Smooth muscle cell (in vitro differentiated cells): ENCODE results near the gene PPM1N. TPM values are rescaled to one million over a fixed set of nuclear protein-coding genes. Genes with fewer than 3 reads are reported as not detected.

Experiments
- DNase-seq: peaks from one replicate; lab custom pipeline; 2025; ENCODE audit not compliant: unreplicated experiment; lab: John Stamatoyannopoulos, UW
- H2AFZ ChIP-seq: fragments of 200-600 bp; sonication (generic); 2 replicates; pipeline ENCODE4 v1.6.0; 2016; ENCODE audit warnings: antibody characterized with exemption, low read depth, mild to moderate bottlenecking
- H3F3A ChIP-seq: fragments of 200-600 bp; sonication (generic); 2 replicates; pipeline ENCODE4 v1.6.0; 2017; ENCODE audit warnings: antibody characterized with exemption, low read depth
- H3K27ac ChIP-seq: fragments of 200-600 bp; sonication (generic); 2 replicates; pipeline ENCODE4 v1.5.1; 2016; ENCODE audit warnings: low read depth, mild to moderate bottlenecking
- H3K27me3 ChIP-seq: fragments of 200-600 bp; sonication (generic); 2 replicates; pipeline ENCODE4 v1.6.1; 2016; ENCODE audit warnings: low read depth, mild to moderate bottlenecking
- H3K36me3 ChIP-seq: fragments of 200-600 bp; sonication (generic); 2 replicates; pipeline ENCODE4 v1.5.1; 2016; ENCODE audit warnings: low read depth
- H3K4me1 ChIP-seq: fragments of 200-600 bp; sonication (generic); 2 replicates; pipeline ENCODE4 v1.5.1; 2016; ENCODE audit warnings: low read depth
- H3K4me2 ChIP-seq: fragments of 200-600 bp; sonication (generic); 2 replicates; pipeline ENCODE4 v1.6.0; 2016; ENCODE audit warnings: mild to moderate bottlenecking
- H3K4me3 ChIP-seq: fragments of 200-600 bp; sonication (generic); 2 replicates; pipeline ENCODE4 v1.5.1; 2016; ENCODE audit warnings: mild to moderate bottlenecking
- H3K79me2 ChIP-seq: fragments of 200-600 bp; sonication (generic); 2 replicates; pipeline ENCODE4 v1.6.0; 2016; ENCODE audit warnings: low read depth, mild to moderate bottlenecking
- H3K9ac ChIP-seq: fragments of 200-600 bp; sonication (generic); 2 replicates; pipeline ENCODE4 v1.6.0; 2016; ENCODE audit warnings: low read depth
- H3K9me3 ChIP-seq: fragments of 200-600 bp; sonication (generic); replicated peaks from 2 replicates; pipeline ENCODE4 v1.5.1; 2016; ENCODE audit warnings: low read depth
- H4K20me1 ChIP-seq: fragments of 200-600 bp; sonication (generic); 2 replicates; pipeline ENCODE4 v1.6.0; 2016; ENCODE audit warnings: low read depth
- CTCF ChIP-seq: fragments of 200-600 bp; sonication (generic); IDR thresholded peaks from 2 replicates; pipeline ENCODE4 v1.5.1; 2017; ENCODE audit warnings: borderline replicate concordance, mild to moderate bottlenecking, antibody characterized with exemption; ENCODE audit not compliant: insufficient read depth, poor library complexity, severe bottlenecking
- WGBS: methylation state at CpG from one replicate; pipeline ENCODE4 v1.1.7; 2016; ENCODE audit warnings: low lambda C conversion rate; 5-methylcytosine and 5-hydroxymethylcytosine counted together
- polyA plus RNA-seq: library from polyadenylated mRNA; unstranded; fragments of >200 nt; fragmentation: Nextera tagmentation; extraction: Ambion mirVana; gene quantifications from 2 replicates; pipeline ENCODE4 v1.2.1, GENCODE V29; 2016
- total RNA-seq: library from RNA; depleted of rRNA; stranded (reverse); fragments of >200 nt; gene quantifications from 2 replicates; pipeline ENCODE4 v1.2.3, GENCODE V29; 2014

The PPM1N gene
- total and polyA plus RNA-seq, 2 experiments from 2014 or later: 0.16 to 0.58 TPM

- peaks cover 15% of the 10 kb centered on the region for H3F3A ChIP-seq
- DNase-seq: no peak
- H4K20me1 ChIP-seq: peaks cover 95% of the 10 kb centered on the region
- no peak for TF ChIP-seq CTCF
- no peak overlapping the region for H3K4me2 ChIP-seq
- peaks cover 50% of the 10 kb centered on the region for H3K79me2 ChIP-seq
- H3K27ac ChIP-seq: no peak overlapping the region
- H3K9ac ChIP-seq: no peak overlapping the region
- WGBS: 96% methylated on average over 7 of the region's 7 CpGs
- H2AFZ ChIP-seq: no peak overlapping the region
- peaks cover 6% of the 10 kb centered on the region for H3K36me3 ChIP-seq
- no peaks in the 10 kb centered on the region for H3K9me3 ChIP-seq
- no peak overlapping the region for H3K4me3 ChIP-seq
- H3K27me3 ChIP-seq: no peaks in the 10 kb centered on the region
- no peaks in the 10 kb centered on the region for H3K4me1 ChIP-seq
These were observed 20.2 kb downstream of the PPM1N start for GRCh38 chr19:45518469-45518826.

GRCh38 chr19:45522010-45522941 is 24.0 kb downstream of the PPM1N start:
- no peaks in the 10 kb centered on the region for H3K9me3 ChIP-seq
- no peak overlapping the region for H3K4me2 ChIP-seq
- WGBS: 96% methylated on average over 24 of the region's 24 CpGs
- peaks cover 17% of the 10 kb centered on the region for H3K79me2 ChIP-seq
- no peaks in the 10 kb centered on the region for H3K4me1 ChIP-seq
- no peaks in the 10 kb centered on the region for H3K27me3 ChIP-seq
- no peak for TF ChIP-seq CTCF
- no peak overlapping the region for H3K4me3 ChIP-seq
- H3K36me3 ChIP-seq: peaks cover 12% of the 10 kb centered on the region
- H3K9ac ChIP-seq: no peak overlapping the region
- H3F3A ChIP-seq: peaks cover 31% of the 10 kb centered on the region
- H4K20me1 ChIP-seq: peaks cover 94% of the 10 kb centered on the region
- DNase-seq: no peak
- H3K27ac ChIP-seq: no peak overlapping the region
- H2AFZ ChIP-seq: no peak overlapping the region

GRCh38 chr19:45523642-45524256 is 25.5 kb downstream of the PPM1N start:
- no peak overlapping the region for H3K4me2 ChIP-seq
- H2AFZ ChIP-seq: no peak overlapping the region
- peaks cover 9% of the 10 kb centered on the region for H3K79me2 ChIP-seq
- TF ChIP-seq CTCF: peak; percentile 76
- 76% methylated on average over 9 of the region's 9 CpGs for WGBS
- peaks cover 12% of the 10 kb centered on the region for H3K36me3 ChIP-seq
- H3K4me3 ChIP-seq: no peak overlapping the region
- H3K27ac ChIP-seq: peak overlapping the region; percentile 29
- peaks cover 93% of the 10 kb centered on the region for H4K20me1 ChIP-seq
- peaks cover 31% of the 10 kb centered on the region for H3F3A ChIP-seq
- H3K27me3 ChIP-seq: no peaks in the 10 kb centered on the region
- peaks cover 7% of the 10 kb centered on the region for H3K4me1 ChIP-seq
- no peak overlapping the region for H3K9ac ChIP-seq
- H3K9me3 ChIP-seq: no peaks in the 10 kb centered on the region
- DNase-seq: peak; percentile 10
